HepG2 (cell line): ENCODE measurements around the gene TBX15. TPM values are rescaled to one million over a fixed set of nuclear protein-coding genes. Genes with fewer than 3 reads are reported as not detected.

Experiments
- ATF1 ChIP-seq: IDR thresholded peaks from 2 replicates; pipeline ENCODE4 v1.6.1; 2016; ENCODE audit warnings: mild to moderate bottlenecking, control low read depth
- CBX1 ChIP-seq: IDR thresholded peaks from one replicate; pipeline ENCODE4 v1.6.1; 2016; ENCODE audit warnings: antibody characterized with exemption, low read depth
- GLI4 ChIP-seq: sonication (generic); formaldehyde crosslinking; IDR thresholded peaks from 2 replicates; pipeline ENCODE4 v1.5.1; 2020; ENCODE audit warnings: missing genetic modification reagents, mild to moderate bottlenecking, moderate library complexity, borderline replicate concordance
- HNRNPL ChIP-seq: fragments of 200-400 bp; formaldehyde crosslinking; IDR thresholded peaks from 2 replicates; pipeline ENCODE4 v1.6.1; 2017; ENCODE audit warnings: mild to moderate bottlenecking, low read depth, low read length
- NBN ChIP-seq: fragments of 450-650 bp; conservative IDR thresholded peaks from 2 replicates; pipeline ENCODE4 v1.6.1; 2017
- NCOA1 ChIP-seq: sonication (generic); formaldehyde crosslinking; IDR thresholded peaks from 2 replicates; pipeline ENCODE4 v1.9.0; 2021; ENCODE audit warnings: missing genetic modification reagents
- PLRG1 ChIP-seq: fragments of 450-650 bp; conservative IDR thresholded peaks from 2 replicates; pipeline ENCODE4 v1.6.1; 2016
- POLR2A ChIP-seq, 2 experiments: IDR thresholded peaks; 2 replicates each; pipeline ENCODE4 v1.6.1; 2011; ENCODE audit warnings: low read depth in 2 of 2, low read length in 2 of 2, mild to moderate bottlenecking in 1 of 2, moderate library complexity in 1 of 2; ENCODE audit not compliant: insufficient read depth in 1 of 2
- SNAPC5 ChIP-seq: sonication (generic); formaldehyde crosslinking; IDR thresholded peaks from 2 replicates; pipeline ENCODE4 v1.8.1; 2023; ENCODE audit warnings: mild to moderate bottlenecking, missing genetic modification reagents, borderline replicate concordance
- SP5 ChIP-seq: IDR thresholded peaks from 2 replicates; pipeline ENCODE4 v1.6.1; 2016; ENCODE audit warnings: low read depth, borderline replicate concordance
- TBL1XR1 ChIP-seq: fragments of 150-350 bp; IDR thresholded peaks from 2 replicates; pipeline ENCODE4 v1.6.1; 2014; ENCODE audit warnings: borderline replicate concordance, low read length; ENCODE audit not compliant: partially characterized antibody
- TGIF2 ChIP-seq: IDR thresholded peaks from 2 replicates; pipeline ENCODE4 v1.6.1; 2016; ENCODE audit warnings: control low read depth, missing compliant biosample characterization
- ZBTB26 ChIP-seq: IDR thresholded peaks from 2 replicates; pipeline ENCODE4 v1.6.1; 2016; ENCODE audit warnings: missing compliant biosample characterization, missing genetic modification reagents, borderline replicate concordance
- ZBTB34 ChIP-seq: sonication (generic); formaldehyde crosslinking; IDR thresholded peaks from 2 replicates; pipeline ENCODE4 v1.8.0; 2022; ENCODE audit warnings: mild to moderate bottlenecking, missing genetic modification reagents
- ZBTB8A ChIP-seq: sonication (generic); formaldehyde crosslinking; IDR thresholded peaks from 2 replicates; pipeline ENCODE4 v1.4.0; 2020; ENCODE audit warnings: mild to moderate bottlenecking, low read depth, missing genetic modification reagents, borderline replicate concordance
- ZMAT3 ChIP-seq: sonication (generic); formaldehyde crosslinking; conservative IDR thresholded peaks from 2 replicates; pipeline ENCODE4 v1.7.0; 2021; ENCODE audit warnings: missing genetic modification reagents
- ZNF280B ChIP-seq: sonication (generic); formaldehyde crosslinking; IDR thresholded peaks from 2 replicates; pipeline ENCODE4 v1.5.0; 2020; ENCODE audit warnings: missing genetic modification reagents, mild to moderate bottlenecking, borderline replicate concordance
- ZNF292 ChIP-seq: sonication (generic); formaldehyde crosslinking; IDR thresholded peaks from 2 replicates; pipeline ENCODE4 v1.8.1; 2022; ENCODE audit warnings: mild to moderate bottlenecking, low read depth, missing genetic modification reagents, borderline replicate concordance
- ZNF343 ChIP-seq: sonication (generic); formaldehyde crosslinking; IDR thresholded peaks from 2 replicates; pipeline ENCODE4 v1.4.0; 2020; ENCODE audit warnings: mild to moderate bottlenecking, missing genetic modification reagents
- ZNF362 ChIP-seq: sonication (generic); formaldehyde crosslinking; IDR thresholded peaks from 2 replicates; pipeline ENCODE4 v1.4.0; 2020; ENCODE audit warnings: missing genetic modification reagents, mild to moderate bottlenecking, borderline replicate concordance
- ZNF460 ChIP-seq: sonication (generic); formaldehyde crosslinking; IDR thresholded peaks from 2 replicates; pipeline ENCODE4 v1.5.1; 2020; ENCODE audit warnings: missing genetic modification reagents, mild to moderate bottlenecking, borderline replicate concordance
- ZNF543 ChIP-seq: sonication (generic); formaldehyde crosslinking; IDR thresholded peaks from 2 replicates; pipeline ENCODE4 v1.4.0; 2020; ENCODE audit warnings: mild to moderate bottlenecking, missing genetic modification reagents
- ZNF547 ChIP-seq: sonication (generic); formaldehyde crosslinking; IDR thresholded peaks from 2 replicates; pipeline ENCODE4 v1.5.1; 2020; ENCODE audit warnings: mild to moderate bottlenecking, missing genetic modification reagents
- ZNF558 ChIP-seq: sonication (generic); formaldehyde crosslinking; IDR thresholded peaks from 2 replicates; pipeline ENCODE4 v1.9.0; 2022; ENCODE audit warnings: mild to moderate bottlenecking, missing genetic modification reagents, borderline replicate concordance
- ZNF839 ChIP-seq: sonication (generic); formaldehyde crosslinking; IDR thresholded peaks from 2 replicates; pipeline ENCODE4 v1.4.0; 2020; ENCODE audit warnings: missing genetic modification reagents, mild to moderate bottlenecking, borderline replicate concordance
- polyA plus RNA-seq, 8 experiments: library from polyadenylated mRNA; depleted of rRNA in 3 of 8; stranded (reverse) in 7 of 8; unstranded in 1 of 8; fragments of >200 nt; fragmentation: Illumina TruSeq in 4 of 8; extraction: Trizol in 4 of 8; gene quantifications; 2 replicates each; pipeline versions ENCODE4 v1.2.1 to v1.2.3, GENCODE V29; 2011 to 2016; ENCODE audit warnings: low read depth in 4 of 8, missing spikeins in 1 of 8, mixed read lengths in 1 of 8; ENCODE audit not compliant: insufficient read depth in 1 of 8
- total RNA-seq, 5 experiments: library from RNA; depleted of rRNA; stranded (reverse); fragments of >200 nt; fragmentation: Illumina TruSeq; extraction: Trizol; gene quantifications; 2 replicates each; pipeline ENCODE4 v1.2.3, GENCODE V29; 2016; ENCODE audit warnings: low read depth in 1 of 5

TBX15 gene
- total and polyA plus RNA-seq, 2 of the 13 experiments (the other 11 are each of a cell fraction or from before 2014, with no cell fraction given) = 0.42 to 1.9 TPM

GRCh38 chr1:118963456-118964430 lies 24.4 kb downstream of the TBX15 start (continued):
- TF ChIP-seq ZNF280B (no peak), ZNF362 (no peak), ZBTB8A (CRISPR knock-in tag) (peak; percentile 96), SP5 (peak; percentile 98), ZBTB26 (CRISPR knock-in tag) (peak; percentile 83; the same call in 1 of the 2 replicates), ZBTB34 (CRISPR knock-in tag) (no peak), ZNF343 (CRISPR knock-in tag) (no peak), ATF1 (CRISPR knock-in tag) (no peak), ZNF543 (peak; percentile 73; the same call in 1 of the 2 replicates), SNAPC5 (CRISPR knock-in tag) (no peak), ZMAT3 (CRISPR knock-in tag) (peak; percentile 84; the same call in 1 of the 2 replicates), ZNF460 (CRISPR knock-in tag) (no peak; the same call in 1 of the 2 replicates), TBL1XR1 (peak; percentile 84), ZNF547 (CRISPR knock-in tag) (no peak), TGIF2 (CRISPR knock-in tag) (peak; percentile 94; the same call in 1 of the 2 replicates), POLR2A (IDR thresholded peaks at IDR 0.05; ENCODE audit: insufficient read depth in 1 of 2, low read depth in 2 of 2, low read length in 2 of 2) (0 out of 4 replicates have a peak, but pooled peaks of 1 of the 2 experiments have one; percentile 25), PLRG1 (no peak), GLI4 (CRISPR knock-in tag) (no peak), ZNF558 (no peak), ZNF839 (CRISPR knock-in tag) (no peak), NCOA1 (CRISPR knock-in tag) (no peak), HNRNPL (no peak), CBX1 (no peak), ZNF292 (CRISPR knock-in tag) (peak; percentile 96; the same call in 1 of the 2 replicates), NBN (no peak)
